NCI-H187 (cell line): ENCODE data around the gene ZDHHC11.
"Not testable (repeated sequence)": the region's sequence is repeated elsewhere in the genome, so short reads cannot be mapped to it uniquely, and the experiment has no call there.

ENCODE experiments used
- DNase-seq, 2 experiments: peaks; one replicate each; lab custom pipeline; 2025; lab: John Stamatoyannopoulos, UW

Gene ZDHHC11

GRCh38 chr5:858726-859125 lies 7.9 kb upstream of the ZDHHC11 start:
- DNase-seq: no peak

GRCh38 chr5:856531-857425 lies 6.0 kb upstream of the ZDHHC11 start:
- no peak for DNase-seq

- DNase-seq: no peak
Measured at GRCh38 chr5:855771-856530, 5.2 kb upstream of the ZDHHC11 start.

- no peak for DNase-seq
Measured at GRCh38 chr5:854966-855743, 4.4 kb upstream of the ZDHHC11 start.

- DNase-seq: no peak
Measured at GRCh38 chr5:854217-854616, 3.4 kb upstream of the ZDHHC11 start.

GRCh38 chr5:853416-854090 lies 2.8 kb upstream of the ZDHHC11 start:
- DNase-seq: not testable (repeated sequence)

- DNase-seq: no peak
Measured at GRCh38 chr5:852431-853401, 1.9 kb upstream of the ZDHHC11 start.

- DNase-seq: no peak
Measured at GRCh38 chr5:852018-852417, 1.2 kb upstream of the ZDHHC11 start.

GRCh38 chr5:851553-851952 lies 767 bp upstream of the ZDHHC11 start:
- DNase-seq: no peak

GRCh38 chr5:851076-851475 lies 290 bp upstream of the ZDHHC11 start:
- no peak for DNase-seq

- no peak for DNase-seq
Measured at GRCh38 chr5:849651-850301, 1.0 kb downstream of the ZDHHC11 start.

GRCh38 chr5:848671-849111 lies 2.1 kb downstream of the ZDHHC11 start:
- no peak for DNase-seq

- DNase-seq: not testable (repeated sequence)
Measured at GRCh38 chr5:847736-848135, 3.0 kb downstream of the ZDHHC11 start.

- DNase-seq: not testable (repeated sequence)
Measured at GRCh38 chr5:847212-847611, 3.6 kb downstream of the ZDHHC11 start.

GRCh38 chr5:846602-847091 lies 4.1 kb downstream of the ZDHHC11 start:
- not testable (repeated sequence) for DNase-seq

- DNase-seq: not testable (repeated sequence)
Measured at GRCh38 chr5:845676-846601, 4.8 kb downstream of the ZDHHC11 start.

GRCh38 chr5:845031-845675 lies 5.6 kb downstream of the ZDHHC11 start:
- DNase-seq: not testable (repeated sequence)

GRCh38 chr5:844426-844825 lies 6.4 kb downstream of the ZDHHC11 start:
- not testable (repeated sequence) for DNase-seq
